M059J (cell line): Measurements from ENCODE around the gene IGF2BP2. TPM values are rescaled to one million over a fixed set of nuclear protein-coding genes. Genes with fewer than 3 reads are reported as not detected.
"Not testable (repeated sequence)": the region's sequence is repeated elsewhere in the genome, so short reads cannot be mapped to it uniquely, and the experiment has no call there.

Experiments
- DNase-seq: peaks from one replicate; pipeline ENCODE4 v3.0.0-alpha.2; 2012; ENCODE audit warnings: low read depth
- total RNA-seq: library from RNA; depleted of rRNA; stranded (reverse); fragments of >200 nt; shearing (Covaris generic); gene quantifications from 2 replicates; pipeline ENCODE4 v1.2.3, GENCODE V29; 2014

Gene IGF2BP2
- total RNA-seq, 1 experiment from 2014 or later = 72.0 TPM

DNA sequence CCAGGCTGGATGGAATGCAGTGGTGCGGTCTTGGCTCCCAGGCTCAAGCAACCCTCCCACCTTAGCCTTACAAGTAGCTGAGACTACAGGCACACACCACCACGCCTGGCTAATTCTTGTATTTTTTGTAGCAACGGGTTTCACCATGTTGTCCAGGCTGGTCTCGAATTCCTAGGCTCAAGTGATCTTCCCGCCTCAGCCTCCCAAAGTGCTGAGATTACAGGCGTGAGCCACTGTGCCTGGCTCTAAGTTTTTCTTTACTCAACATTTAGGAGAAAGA lies 26.1 kb downstream of the IGF2BP2 start:
- DNase-seq = not testable (repeated sequence)

- no peak for DNase-seq
These were observed 26.6 kb downstream of the IGF2BP2 start for GRCh38 chr3:185797993-185798830.

- peak; percentile 28 for DNase-seq
These were observed 27.5 kb downstream of the IGF2BP2 start for GRCh38 chr3:185797108-185797881.

- DNase-seq = peak; percentile 98
These were observed 28.3 kb downstream of the IGF2BP2 start for GRCh38 chr3:185796431-185797107.

DNA sequence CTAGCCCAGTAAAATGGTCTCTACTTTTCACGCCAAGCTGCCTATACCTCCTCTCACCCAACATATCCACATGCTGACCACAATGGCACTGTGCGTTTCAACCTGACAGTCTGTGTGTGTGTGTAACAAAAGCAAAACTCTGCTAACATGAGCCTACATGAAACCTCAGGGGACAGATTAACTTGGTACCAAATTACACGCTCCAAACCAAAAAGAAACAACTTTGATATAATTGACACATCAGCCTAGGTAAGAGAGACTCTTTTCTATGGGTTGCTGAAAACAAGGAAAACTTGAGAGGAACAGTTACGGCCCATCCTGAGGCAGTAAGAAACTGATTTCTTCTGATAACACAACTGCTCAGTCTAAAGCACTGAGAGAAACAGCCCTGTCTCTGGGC lies 31.5 kb downstream of the IGF2BP2 start:
- no peak for DNase-seq

DNA sequence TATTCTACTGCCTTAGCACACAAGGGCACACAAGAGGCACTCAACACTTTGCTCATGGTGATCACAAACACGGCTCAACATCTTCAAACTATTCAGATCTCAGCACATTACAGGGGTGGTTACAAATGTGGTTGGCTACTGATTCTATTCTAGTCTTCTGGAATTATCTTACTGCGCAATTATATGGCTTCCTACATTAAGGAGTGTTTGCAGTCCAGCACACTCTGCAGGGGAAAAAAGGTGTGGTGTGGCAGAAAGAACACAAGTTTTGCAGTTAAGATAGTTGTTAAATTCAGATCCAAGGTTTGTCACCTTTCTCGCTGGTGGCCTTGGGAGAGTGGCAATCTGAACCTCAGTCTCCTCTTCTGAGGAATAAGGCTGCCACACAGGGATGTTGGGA lies 31.9 kb downstream of the IGF2BP2 start:
- no peak for DNase-seq

DNA sequence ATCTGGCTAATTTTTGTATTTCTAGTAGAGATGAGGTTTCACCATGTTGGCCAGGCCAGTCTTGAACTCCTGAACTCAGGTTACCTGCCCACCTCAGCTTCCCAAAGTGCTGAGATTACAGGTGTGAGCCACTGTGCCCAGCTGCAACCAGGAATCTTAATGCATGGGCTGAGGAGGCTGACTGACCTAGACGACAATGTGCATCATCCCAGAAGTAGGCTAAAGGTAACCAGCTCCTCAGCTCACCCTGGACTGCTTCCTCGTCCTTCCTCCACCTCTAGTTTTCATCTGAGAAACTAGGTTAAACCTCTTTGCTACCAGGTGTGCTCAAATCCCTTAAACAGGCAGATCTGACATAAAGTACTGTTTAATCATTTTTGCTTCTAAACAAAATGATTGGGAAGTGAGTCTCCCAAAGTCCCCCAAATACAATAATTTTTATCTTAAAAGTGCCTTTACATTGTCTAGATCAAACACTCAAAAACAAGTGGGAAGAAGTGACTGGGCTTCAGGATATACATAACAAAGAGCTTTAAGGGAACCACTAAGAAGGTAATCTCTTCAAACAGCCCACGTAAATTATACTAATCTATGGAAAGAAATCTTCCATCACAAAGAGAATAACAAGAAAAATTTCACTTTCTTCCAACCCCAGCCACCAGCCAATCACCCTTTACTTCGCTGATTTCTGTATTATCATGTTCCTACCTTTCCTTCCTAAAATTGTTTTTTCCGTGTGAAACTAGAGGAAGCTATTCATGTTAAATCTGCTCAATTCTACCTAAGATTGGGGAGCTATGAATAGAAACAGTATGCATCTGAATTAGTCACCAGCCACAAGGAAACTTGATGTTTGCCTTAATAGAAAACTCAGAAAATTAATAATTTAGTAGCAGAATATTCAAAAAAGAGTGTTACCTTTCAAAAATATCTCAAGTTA lies 34.7 kb downstream of the IGF2BP2 start:
- no peak for DNase-seq

- no peak for DNase-seq
These were observed 35.7 kb downstream of the IGF2BP2 start for GRCh38 chr3:185789134-185789533.

GRCh38 chr3:185788292-185788691 lies 36.5 kb downstream of the IGF2BP2 start:
- no peak for DNase-seq

- DNase-seq = no peak
These were observed 37.6 kb downstream of the IGF2BP2 start for GRCh38 chr3:185786956-185787877.

DNA sequence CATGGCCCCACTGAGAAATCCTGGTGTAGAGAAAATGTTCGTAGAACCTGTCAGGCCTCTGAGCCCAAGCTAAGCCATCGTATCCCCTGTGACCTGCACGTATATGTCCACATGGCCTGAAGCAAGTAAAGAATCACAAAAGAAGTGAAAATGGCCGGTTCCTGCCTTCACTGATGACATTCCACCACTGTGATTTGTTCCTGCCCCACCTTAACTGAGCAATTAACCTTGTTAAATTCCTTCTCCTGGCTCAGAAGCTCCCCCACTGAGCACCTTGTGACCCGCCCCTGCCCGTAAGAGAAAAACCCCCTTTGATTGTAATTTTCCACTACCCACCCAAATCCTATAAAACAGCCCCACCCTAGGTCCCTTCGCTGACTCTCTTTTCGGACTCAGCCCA lies 38.6 kb downstream of the IGF2BP2 start:
- DNase-seq = not testable (repeated sequence)

DNA sequence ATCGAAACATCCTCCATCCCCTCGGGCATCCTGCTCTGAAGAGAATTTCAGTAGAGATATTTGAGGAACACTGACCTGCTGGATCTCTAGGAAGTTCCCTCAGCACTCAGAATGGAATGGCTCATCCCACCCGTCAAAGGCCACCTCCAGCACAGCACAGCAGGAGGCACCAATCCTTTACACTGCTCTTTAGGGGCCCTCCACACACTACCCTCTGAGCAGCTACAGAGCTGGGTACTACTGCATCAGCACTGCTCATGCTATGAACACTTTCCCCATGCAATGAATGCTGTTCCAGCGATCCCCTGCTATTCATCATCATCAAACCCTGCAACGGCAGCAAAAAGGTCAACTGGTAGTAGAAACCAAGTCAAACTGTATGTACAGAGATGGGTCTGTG lies 40.5 kb downstream of the IGF2BP2 start:
- DNase-seq = no peak

GRCh38 chr3:185781759-185782158 lies 43.1 kb downstream of the IGF2BP2 start:
- DNase-seq = peak; percentile 68

- peak; percentile 70 for DNase-seq
These were observed 45.4 kb downstream of the IGF2BP2 start for GRCh38 chr3:185779461-185779860.

DNA sequence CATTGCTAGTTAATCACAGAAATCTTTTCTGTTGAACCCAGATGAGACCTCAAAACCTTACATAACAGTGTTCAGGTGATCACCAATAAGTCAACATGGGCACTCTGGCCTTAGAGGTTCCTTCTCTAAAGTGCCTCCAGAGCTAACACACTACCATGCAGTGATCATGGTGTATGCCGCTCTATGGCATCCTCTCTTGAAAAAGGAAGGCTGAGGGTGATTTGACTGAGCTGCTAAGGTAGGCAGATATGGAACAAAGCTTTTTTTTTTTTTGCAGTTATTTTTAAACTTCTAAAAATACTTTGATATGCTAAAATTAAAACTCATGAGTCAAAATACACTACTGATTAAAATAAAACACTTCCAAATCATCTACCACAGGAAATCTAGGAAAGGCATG lies 46.0 kb downstream of the IGF2BP2 start:
- no peak for DNase-seq

DNA sequence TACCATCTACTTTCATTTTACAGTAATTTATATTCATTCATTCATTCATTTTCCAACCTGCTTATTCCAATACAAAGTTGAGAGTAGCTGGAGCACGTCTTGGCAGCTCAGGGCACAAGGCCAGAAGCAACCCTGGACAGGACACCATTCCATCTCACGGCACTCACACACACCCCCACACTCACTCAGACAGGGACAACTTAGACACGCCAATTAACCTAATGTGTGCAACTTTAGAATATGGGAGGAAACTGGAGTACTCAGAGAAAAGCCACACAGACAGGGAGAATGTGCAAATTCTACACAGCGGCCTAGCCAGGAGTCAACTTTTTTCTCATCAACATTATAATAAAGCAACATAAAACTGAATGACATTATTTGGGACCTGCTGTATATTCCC lies 46.7 kb downstream of the IGF2BP2 start:
- no peak for DNase-seq

GRCh38 chr3:185770109-185770508 lies 54.7 kb downstream of the IGF2BP2 start:
- DNase-seq = no peak

- peak; percentile 63 for DNase-seq
These were observed 56.3 kb downstream of the IGF2BP2 start for GRCh38 chr3:185768578-185768982.

GRCh38 chr3:185767002-185767688 lies 57.7 kb downstream of the IGF2BP2 start:
- DNase-seq = peak; percentile 15
